Kidney epithelial cell (primary cell): ENCODE results near the gene MID1. TPM values are rescaled to one million over a fixed set of nuclear protein-coding genes. Genes with fewer than 3 reads are reported as not detected.
A peak's percentile ranks its signal among the peaks of the same experiment; 100 is the strongest.

Source experiments
- DNase-seq: peaks from one replicate; pipeline ENCODE4 v3.0.0-alpha.2; 2010; ENCODE audit warnings: low read depth
- H3K27me3 ChIP-seq: 2 replicates; pipeline ENCODE4 v1.6.0; 2011; ENCODE audit warnings: low read length; ENCODE audit not compliant: control insufficient read depth, insufficient read depth
- H3K36me3 ChIP-seq: 2 replicates; pipeline ENCODE4 v1.5.1; 2011; ENCODE audit warnings: low read length; ENCODE audit not compliant: control insufficient read depth, insufficient read depth
- H3K4me3 ChIP-seq: 2 replicates; pipeline ENCODE4 v1.5.1; 2011; ENCODE audit warnings: low read depth, mild to moderate bottlenecking, control low read depth, low read length
- CTCF ChIP-seq: IDR thresholded peaks from 2 replicates; pipeline ENCODE4 v1.5.1; 2011; ENCODE audit warnings: mild to moderate bottlenecking, moderate library complexity, low read length, control low read depth, inconsistent platforms; ENCODE audit not compliant: insufficient read depth, poor library complexity, severe bottlenecking
- total RNA-seq: library from RNA; depleted of rRNA; stranded (reverse); fragments of >200 nt; gene quantifications from 2 replicates; pipeline ENCODE4 v1.2.3, GENCODE V29; 2015

MID1 gene
- total RNA-seq, 1 donor from 2014 or later = 13.5 TPM

GRCh38 chrX:10617186-10617998, 3.0 kb downstream of the MID1 start:
- H3K4me3 ChIP-seq = peak overlapping the region; percentile 63

GRCh38 chrX:10615931-10616774, 4.2 kb downstream of the MID1 start:
- TF ChIP-seq CTCF = peak; percentile 66
- Histone ChIP-seq H3K36me3 (no peaks in the 10 kb centered on the region), H3K4me3 (no peak overlapping the region), H3K27me3 (no peaks in the 10 kb centered on the region)
- DNase-seq = no peak

More at GRCh38 chrX:10617186-10617998, 3.0 kb downstream of the MID1 start:
- DNase-seq = no peak
- H3K36me3 ChIP-seq = no peaks in the 10 kb centered on the region
- H3K27me3 ChIP-seq = no peaks in the 10 kb centered on the region
- no peak for TF ChIP-seq CTCF

- DNase-seq = no peak
- Histone ChIP-seq H3K27me3 (no peaks in the 10 kb centered on the region), H3K36me3 (no peaks in the 10 kb centered on the region), H3K4me3 (no peak overlapping the region)
- TF ChIP-seq CTCF = no peak
Observed at GRCh38 chrX:10612215-10612614, 8.2 kb downstream of the MID1 start.

GRCh38 chrX:10611441-10612090, 8.8 kb downstream of the MID1 start:
- TF ChIP-seq CTCF = no peak
- H3K36me3 ChIP-seq = no peaks in the 10 kb centered on the region
- DNase-seq = no peak
- H3K4me3 ChIP-seq = no peak overlapping the region
- no peaks in the 10 kb centered on the region for H3K27me3 ChIP-seq

GRCh38 chrX:10608099-10608498, 12.3 kb downstream of the MID1 start:
- no peak for TF ChIP-seq CTCF
- no peak for DNase-seq
- no peaks in the 10 kb centered on the region for H3K36me3 ChIP-seq
- H3K4me3 ChIP-seq = no peak overlapping the region
- H3K27me3 ChIP-seq = no peaks in the 10 kb centered on the region
